HepG2 (cell line): ENCODE results near the gene LRRC25. TPM values are rescaled to one million over a fixed set of nuclear protein-coding genes. Genes with fewer than 3 reads are reported as not detected.

Experiments
- BATF2 ChIP-seq: sonication (generic); formaldehyde crosslinking; IDR thresholded peaks from 2 replicates; pipeline ENCODE4 v1.8.0; 2022; ENCODE audit warnings: mild to moderate bottlenecking, missing genetic modification reagents, moderate library complexity
- MZF1 ChIP-seq: sonication (generic); formaldehyde crosslinking; IDR thresholded peaks from 2 replicates; pipeline ENCODE4 v1.8.1; 2023; ENCODE audit warnings: mild to moderate bottlenecking, missing genetic modification reagents, borderline replicate concordance
- POGK ChIP-seq: sonication (generic); formaldehyde crosslinking; conservative IDR thresholded peaks from 2 replicates; pipeline ENCODE4 v1.8.0; 2022; ENCODE audit warnings: mild to moderate bottlenecking, moderate library complexity, missing genetic modification reagents
- RARA ChIP-seq: IDR thresholded peaks from 2 replicates; pipeline ENCODE4 v1.6.1; 2016; ENCODE audit warnings: missing genetic modification reagents, missing compliant biosample characterization
- TFDP1 ChIP-seq: IDR thresholded peaks from 2 replicates; pipeline ENCODE4 v1.6.1; 2016; ENCODE audit warnings: missing compliant biosample characterization, missing genetic modification reagents, borderline replicate concordance
- ZMYM3 ChIP-seq: sonication (generic); formaldehyde crosslinking; IDR thresholded peaks from 2 replicates; pipeline ENCODE4 v1.5.1; 2020; ENCODE audit warnings: mild to moderate bottlenecking, missing genetic modification reagents
- ZNF263 ChIP-seq: sonication (generic); formaldehyde crosslinking; IDR thresholded peaks from 2 replicates; pipeline ENCODE4 v1.4.0; 2020; ENCODE audit warnings: missing genetic modification reagents
- ZNF296 ChIP-seq: sonication (generic); formaldehyde crosslinking; conservative IDR thresholded peaks from 2 replicates; pipeline ENCODE4 v1.5.0; 2020; ENCODE audit warnings: mild to moderate bottlenecking, missing genetic modification reagents
- ZNF335 ChIP-seq: sonication (generic); formaldehyde crosslinking; IDR thresholded peaks from 2 replicates; pipeline ENCODE4 v1.4.0; 2020; ENCODE audit warnings: missing genetic modification reagents
- ZNF510 ChIP-seq: sonication (generic); formaldehyde crosslinking; IDR thresholded peaks from 2 replicates; pipeline ENCODE4 v1.4.0; 2020; ENCODE audit warnings: low read depth, mild to moderate bottlenecking, missing genetic modification reagents
- ZNF556 ChIP-seq: sonication (generic); formaldehyde crosslinking; IDR thresholded peaks from 2 replicates; pipeline ENCODE4 v1.4.0; 2020; ENCODE audit warnings: mild to moderate bottlenecking, missing genetic modification reagents, borderline replicate concordance
- ZNF570 ChIP-seq: sonication (generic); formaldehyde crosslinking; IDR thresholded peaks from 2 replicates; pipeline ENCODE4 v1.4.0; 2020; ENCODE audit warnings: mild to moderate bottlenecking, missing genetic modification reagents, borderline replicate concordance
- ZNF615 ChIP-seq: sonication (generic); formaldehyde crosslinking; IDR thresholded peaks from 2 replicates; pipeline ENCODE4 v1.5.0; 2020; ENCODE audit warnings: mild to moderate bottlenecking, missing genetic modification reagents, borderline replicate concordance
- ZNF747 ChIP-seq: sonication (generic); formaldehyde crosslinking; IDR thresholded peaks from 2 replicates; pipeline ENCODE4 v1.8.1; 2023; ENCODE audit warnings: missing genetic modification reagents, mild to moderate bottlenecking, borderline replicate concordance
- polyA plus RNA-seq, 8 experiments: library from polyadenylated mRNA; depleted of rRNA in 3 of 8; stranded (reverse) in 7 of 8; unstranded in 1 of 8; fragments of >200 nt; fragmentation: Illumina TruSeq in 4 of 8; extraction: Trizol in 4 of 8; gene quantifications; 2 replicates each; pipeline versions ENCODE4 v1.2.1 to v1.2.3, GENCODE V29; 2011 to 2016; ENCODE audit warnings: low read depth in 4 of 8, missing spikeins in 1 of 8, mixed read lengths in 1 of 8; ENCODE audit not compliant: insufficient read depth in 1 of 8
- total RNA-seq, 5 experiments: library from RNA; depleted of rRNA; stranded (reverse); fragments of >200 nt; fragmentation: Illumina TruSeq; extraction: Trizol; gene quantifications; 2 replicates each; pipeline ENCODE4 v1.2.3, GENCODE V29; 2016; ENCODE audit warnings: low read depth in 1 of 5

LRRC25 gene
- total and polyA plus RNA-seq, 2 of the 13 experiments (the other 11 are each of a cell fraction or from before 2014, with no cell fraction given): 0.13 to 0.53 TPM

GRCh38 chr19:18446145-18446810 lies 48.9 kb upstream of the LRRC25 start (continued):
- no peak for TF ChIP-seq BATF2 (CRISPR knock-in tag)
- TF ChIP-seq TFDP1 (CRISPR knock-in tag): no peak
- TF ChIP-seq ZNF510 (CRISPR knock-in tag): no peak
- no peak for TF ChIP-seq ZMYM3 (CRISPR knock-in tag)
- no peak for TF ChIP-seq POGK (CRISPR knock-in tag)
- TF ChIP-seq ZNF263 (CRISPR knock-in tag): no peak
- TF ChIP-seq ZNF747 (CRISPR knock-in tag): no peak
- no peak for TF ChIP-seq ZNF296
- TF ChIP-seq MZF1 (CRISPR knock-in tag): no peak
- TF ChIP-seq ZNF556 (CRISPR knock-in tag): no peak
- no peak for TF ChIP-seq RARA
- no peak for TF ChIP-seq ZNF615
- no peak for TF ChIP-seq ZNF570 (CRISPR knock-in tag)
- no peak for TF ChIP-seq ZNF335 (CRISPR knock-in tag)
